ENCODE measurements around the gene TDRKH. TPM values are rescaled to one million over a fixed set of nuclear protein-coding genes. Genes with fewer than 3 reads are reported as not detected.
A peak's percentile ranks its signal among the peaks of the same experiment; 100 is the strongest.

The TDRKH gene, protein sequence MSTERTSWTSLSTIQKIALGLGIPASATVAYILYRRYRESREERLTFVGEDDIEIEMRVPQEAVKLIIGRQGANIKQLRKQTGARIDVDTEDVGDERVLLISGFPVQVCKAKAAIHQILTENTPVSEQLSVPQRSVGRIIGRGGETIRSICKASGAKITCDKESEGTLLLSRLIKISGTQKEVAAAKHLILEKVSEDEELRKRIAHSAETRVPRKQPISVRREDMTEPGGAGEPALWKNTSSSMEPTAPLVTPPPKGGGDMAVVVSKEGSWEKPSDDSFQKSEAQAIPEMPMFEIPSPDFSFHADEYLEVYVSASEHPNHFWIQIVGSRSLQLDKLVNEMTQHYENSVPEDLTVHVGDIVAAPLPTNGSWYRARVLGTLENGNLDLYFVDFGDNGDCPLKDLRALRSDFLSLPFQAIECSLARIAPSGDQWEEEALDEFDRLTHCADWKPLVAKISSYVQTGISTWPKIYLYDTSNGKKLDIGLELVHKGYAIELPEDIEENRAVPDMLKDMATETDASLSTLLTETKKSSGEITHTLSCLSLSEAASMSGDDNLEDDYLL
- polyA plus RNA-seq (2013): 6.6 and 7.2 TPM in 2 replicates

DNA sequence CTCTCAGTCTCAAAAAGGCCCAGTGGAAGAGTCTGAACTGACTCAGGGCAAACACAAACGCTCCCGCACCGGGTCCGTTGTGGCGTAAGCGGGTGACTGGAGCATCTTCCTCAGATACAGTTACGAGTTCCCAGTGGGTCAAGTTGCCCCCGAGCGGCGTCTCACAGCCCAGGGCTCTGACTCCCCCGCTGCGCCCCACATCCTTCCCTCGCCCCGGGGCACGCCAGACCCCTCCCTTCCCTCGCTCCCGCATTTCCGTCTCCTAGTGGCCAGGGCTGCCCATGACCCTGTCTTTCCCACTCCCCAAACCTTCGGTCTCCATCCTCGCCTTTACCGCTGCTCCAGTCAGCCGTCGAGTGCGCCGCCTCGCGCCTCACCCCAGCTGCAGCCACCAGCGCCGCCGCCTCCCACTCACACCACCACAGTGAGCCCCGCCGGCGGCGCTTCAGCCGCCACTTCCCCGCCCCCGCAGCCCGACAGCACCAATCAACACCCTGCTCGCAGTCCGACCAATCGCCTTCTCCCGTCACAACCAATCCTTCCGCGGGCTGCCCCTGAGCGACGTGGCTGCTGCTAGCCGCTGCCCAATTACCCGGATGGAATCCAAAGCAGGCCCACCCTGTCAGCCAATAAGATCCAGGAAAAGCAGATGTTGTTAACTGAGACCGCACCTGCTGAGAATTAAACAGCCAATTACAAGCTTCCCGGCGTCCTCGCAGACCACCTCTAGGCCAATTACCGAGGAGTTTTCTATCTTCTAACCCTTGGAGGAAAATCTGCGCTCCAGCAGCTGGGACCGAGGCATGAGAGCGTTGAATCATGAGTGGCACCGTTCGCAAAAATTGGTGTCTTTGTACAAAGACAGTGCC is at the start of gene TDRKH:
TDRKH (minus strand) TSS at position 430 of the 869 bp plus-strand sequence. CDS start 7,478 bp downstream, outside the sequence.
- peak within 1 kb of the TSS; percentile 76 for H3K4me3 ChIP-seq (ENCODE audit: low read depth, low read length)
- H3K23ac ChIP-seq (ENCODE audit: low read length): no peak within 1 kb of the TSS
- peak within 1 kb of the TSS; percentile 88 for H3K4me2 ChIP-seq (ENCODE audit: low read length)
- peak within 1 kb of the TSS; percentile 33 for H4K91ac ChIP-seq (ENCODE audit: low read depth, low read length)
- peak within 1 kb of the TSS; percentile 51 for H3K18ac ChIP-seq (ENCODE audit: low read length)
- peak within 1 kb of the TSS; percentile 90 for H4K8ac ChIP-seq (ENCODE audit: low read depth, low read length)
- no peak within 1 kb of the TSS for H2BK12ac ChIP-seq (ENCODE audit: low read length)
- peaks cover 2% of the 10 kb centered on the region in 2 experiments for H3K4me1 ChIP-seq (ENCODE audit: control insufficient read depth in 1 of 2, insufficient read depth in 2 of 2, low read length in 2 of 2)
- peaks cover 5% of the 10 kb centered on the region for H3K79me1 ChIP-seq (ENCODE audit: low read length)
- H3K9me3 ChIP-seq (ENCODE audit: insufficient read depth, low read depth, low read length): no peaks in the 10 kb centered on the region
- H3K27ac ChIP-seq (ENCODE audit: low read depth, low read length): peak within 1 kb of the TSS; percentile 10
- H3K4ac ChIP-seq (ENCODE audit: low read depth, low read length): peak within 1 kb of the TSS; percentile 59
- peak within 1 kb of the TSS; percentile 99 for H2AFZ ChIP-seq (ENCODE audit: insufficient read depth, low read length, poor library complexity)
- H4K12ac ChIP-seq (ENCODE audit: low read depth, low read length): peak within 1 kb of the TSS; percentile 67
- DNase-seq: peak; percentile 99
- H2BK5ac ChIP-seq (ENCODE audit: low read depth, low read length, poor library complexity): peak within 1 kb of the TSS; percentile 42
- H3K36me3 ChIP-seq (ENCODE audit: control insufficient read depth in 1 of 2, insufficient read depth in 2 of 2, low read length in 2 of 2): no peaks in the 10 kb centered on the region
- peaks cover 6% of the 10 kb centered on the region for H3K79me2 ChIP-seq (ENCODE audit: control insufficient read depth, insufficient read depth, low read length, poor library complexity)
- peak within 1 kb of the TSS; percentile 75 for H3K14ac ChIP-seq (ENCODE audit: low read length)
- H3K9ac ChIP-seq (ENCODE audit: low read length): peak within 1 kb of the TSS; percentile 3
- no peak within 1 kb of the TSS for H2AK5ac ChIP-seq (ENCODE audit: low read length)
- peak within 1 kb of the TSS; percentile 32 for H2BK120ac ChIP-seq (ENCODE audit: insufficient read depth, low read length, poor library complexity)
- WGBS (ENCODE audit: extremely low coverage, insufficient coverage, insufficient read length): no CpG with 5 or more reads among the region's 58 CpGs
- H3K27me3 ChIP-seq (ENCODE audit: insufficient read depth, low read length): no peaks in the 10 kb centered on the region

DNA sequence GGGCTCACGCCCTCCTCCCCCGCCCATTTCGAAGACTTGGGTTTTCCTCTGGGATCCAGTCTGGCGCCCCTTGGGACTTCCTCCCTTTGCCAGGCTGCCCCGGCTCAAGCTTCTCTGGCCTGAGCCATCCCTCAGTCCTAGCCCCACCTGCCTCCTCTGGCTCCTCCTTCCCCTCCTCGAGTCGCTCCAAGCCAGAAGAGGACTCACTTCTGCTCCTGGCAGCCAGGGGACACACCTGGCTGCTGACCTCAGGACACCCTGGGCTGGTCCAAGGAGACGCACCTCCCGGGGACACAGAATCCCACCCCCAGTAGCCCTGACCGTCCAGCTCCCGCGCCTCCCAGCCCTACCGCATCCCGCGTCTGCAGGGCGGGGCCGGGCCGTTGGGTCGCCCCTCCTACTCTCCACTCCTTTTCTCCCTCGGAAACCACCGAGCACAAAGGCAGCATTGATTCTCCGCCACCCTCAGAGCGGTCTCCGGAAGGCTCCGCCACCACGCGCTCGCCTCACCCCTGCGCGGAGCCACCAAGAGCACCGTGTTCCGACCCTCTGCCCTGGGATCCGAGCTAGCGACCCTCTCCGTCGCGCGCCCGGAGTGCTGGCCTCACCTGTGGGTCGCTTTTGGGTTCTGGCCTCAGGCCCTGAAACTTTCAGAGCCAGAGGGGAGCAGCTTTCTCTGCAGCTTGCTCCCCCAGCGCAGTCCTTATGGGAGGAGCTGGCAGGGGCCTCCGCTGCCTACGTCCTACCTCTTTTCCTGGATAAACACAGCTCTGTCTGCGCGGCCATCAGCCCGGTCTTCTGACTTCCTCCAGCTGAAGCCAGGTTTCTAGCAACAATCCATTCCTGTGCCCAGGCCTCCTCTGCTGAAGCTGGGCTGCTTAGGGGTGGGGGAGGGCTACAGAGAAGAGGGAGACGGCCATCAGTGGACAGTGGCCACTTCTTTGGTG is 49.4 kb upstream of the TDRKH start, which contains the start of gene C2CD4D:
C2CD4D (minus strand) TSS at position 364 of the 947 bp plus-strand sequence. CDS start 831 bp downstream, outside the sequence.
- H4K12ac ChIP-seq (ENCODE audit: low read depth, low read length): peak within 1 kb of the TSS; percentile 76
- H3K36me3 ChIP-seq (ENCODE audit: control insufficient read depth in 1 of 2, insufficient read depth in 2 of 2, low read length in 2 of 2): no peaks in the 10 kb centered on the region
- H3K27ac ChIP-seq (ENCODE audit: low read depth, low read length): no peak within 1 kb of the TSS
- peaks cover 16% of the 10 kb centered on the region for H3K79me1 ChIP-seq (ENCODE audit: low read length)
- no peak within 1 kb of the TSS for H2BK12ac ChIP-seq (ENCODE audit: low read length)
- H3K23ac ChIP-seq (ENCODE audit: low read length): no peak within 1 kb of the TSS
- peak within 1 kb of the TSS; percentile 69 for H2AFZ ChIP-seq (ENCODE audit: insufficient read depth, low read length, poor library complexity)
- no peak within 1 kb of the TSS for H3K9ac ChIP-seq (ENCODE audit: low read length)
- H3K18ac ChIP-seq (ENCODE audit: low read length): peak within 1 kb of the TSS; percentile 76
- no peak within 1 kb of the TSS for H2BK5ac ChIP-seq (ENCODE audit: low read depth, low read length, poor library complexity)
- H4K8ac ChIP-seq (ENCODE audit: low read depth, low read length): peak within 1 kb of the TSS; percentile 84
- peak within 1 kb of the TSS; percentile 73 for H4K91ac ChIP-seq (ENCODE audit: low read depth, low read length)
- peaks cover 8% of the 10 kb centered on the region for H3K79me2 ChIP-seq (ENCODE audit: control insufficient read depth, insufficient read depth, low read length, poor library complexity)
- peaks cover 2% of the 10 kb centered on the region for H3K9me3 ChIP-seq (ENCODE audit: insufficient read depth, low read depth, low read length)
- H3K4ac ChIP-seq (ENCODE audit: low read depth, low read length): peak within 1 kb of the TSS; percentile 40
- H2BK120ac ChIP-seq (ENCODE audit: insufficient read depth, low read length, poor library complexity): peak within 1 kb of the TSS; percentile 48
- H2AK5ac ChIP-seq (ENCODE audit: low read length): no peak within 1 kb of the TSS
- H3K4me3 ChIP-seq (ENCODE audit: low read depth, low read length): peak within 1 kb of the TSS; percentile 55
- DNase-seq: peak; percentile 53 to 71
- no CpG with 5 or more reads among the region's 47 CpGs for WGBS (ENCODE audit: extremely low coverage, insufficient coverage, insufficient read length)
- H3K4me2 ChIP-seq (ENCODE audit: low read length): peak within 1 kb of the TSS; percentile 59
- H3K27me3 ChIP-seq (ENCODE audit: insufficient read depth, low read length): peaks cover 21% of the 10 kb centered on the region
- H3K4me1 ChIP-seq (ENCODE audit: control insufficient read depth in 1 of 2, insufficient read depth in 2 of 2, low read length in 2 of 2): peaks cover 24 to 31% of the 10 kb centered on the region in 2 experiments
- peak within 1 kb of the TSS; percentile 39 for H3K14ac ChIP-seq (ENCODE audit: low read length)

DNA sequence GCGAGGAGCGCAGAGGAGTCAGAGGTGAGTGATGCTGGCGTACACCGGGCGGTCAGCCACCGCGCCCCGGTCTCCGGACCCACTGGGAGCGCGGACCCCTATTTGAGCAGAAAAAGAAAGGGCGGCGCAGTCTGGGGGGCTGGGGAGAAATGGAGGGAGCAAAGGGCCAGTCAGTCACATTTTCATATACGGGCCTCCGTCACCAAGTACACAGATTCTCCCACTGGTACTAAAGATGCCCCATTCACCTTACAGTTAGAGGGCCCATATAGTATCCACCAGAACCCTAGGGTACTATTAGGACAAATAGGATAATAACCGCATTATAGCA is 48.7 kb upstream of the TDRKH start:
- peaks cover 21% of the 10 kb centered on the region for H3K27me3 ChIP-seq (ENCODE audit: insufficient read depth, low read length)
- no peak overlapping the region for H3K4ac ChIP-seq (ENCODE audit: low read depth, low read length)

More for the DNA sequence above, 48.7 kb upstream of the TDRKH start:
- Histone ChIP-seq H3K27ac (ENCODE audit: low read depth, low read length) (no peak overlapping the region), H4K8ac (ENCODE audit: low read depth, low read length) (peak overlapping the region; percentile 17), H2BK5ac (ENCODE audit: low read depth, low read length, poor library complexity) (no peak overlapping the region), H3K36me3 (ENCODE audit: control insufficient read depth in 1 of 2, insufficient read depth in 2 of 2, low read length in 2 of 2) (no peaks in the 10 kb centered on the region), H4K12ac (ENCODE audit: low read depth, low read length) (no peak overlapping the region), H2BK120ac (ENCODE audit: insufficient read depth, low read length, poor library complexity) (no peak overlapping the region), H3K79me1 (ENCODE audit: low read length) (peaks cover 16% of the 10 kb centered on the region), H3K79me2 (ENCODE audit: control insufficient read depth, insufficient read depth, low read length, poor library complexity) (peaks cover 8% of the 10 kb centered on the region), H3K4me3 (ENCODE audit: low read depth, low read length) (peak overlapping the region; percentile 55), H2AK5ac (ENCODE audit: low read length) (no peak overlapping the region), H3K4me1 (ENCODE audit: control insufficient read depth in 1 of 2, insufficient read depth in 2 of 2, low read length in 2 of 2) (peaks cover 24 to 31% of the 10 kb centered on the region in 2 experiments), H3K9ac (ENCODE audit: low read length) (no peak overlapping the region), H3K9me3 (ENCODE audit: insufficient read depth, low read depth, low read length) (peaks cover 2% of the 10 kb centered on the region), H4K91ac (ENCODE audit: low read depth, low read length) (no peak overlapping the region), H3K4me2 (ENCODE audit: low read length) (peak overlapping the region; percentile 59), H3K18ac (ENCODE audit: low read length) (no peak overlapping the region), H3K14ac (ENCODE audit: low read length) (peak overlapping the region; percentile 39), H2AFZ (ENCODE audit: insufficient read depth, low read length, poor library complexity) (no peak overlapping the region), H2BK12ac (ENCODE audit: low read length) (no peak overlapping the region), H3K23ac (ENCODE audit: low read length) (no peak overlapping the region)
- no peak for DNase-seq
- WGBS (ENCODE audit: extremely low coverage, insufficient coverage, insufficient read length): no CpG with 5 or more reads among the region's 16 CpGs

Data from trophoblast cell (in vitro differentiated cells and primary cell).